Uterus (tissue), 2 donors: ENCODE results near the gene CARNS1.
A peak's percentile ranks its signal among the peaks of the same experiment; 100 is the strongest.

Source experiments
- CTCF ChIP-seq, 4 experiments: fragments of 200-600 bp in 2 of 4; fragments of 450-650 bp in 2 of 4; sonication (generic) in 2 of 4; IDR thresholded peaks; one replicate each; pipeline ENCODE4 v1.5.1; 2016 to 2019; ENCODE audit warnings: antibody characterized with exemption in 4 of 4, mild to moderate bottlenecking in 2 of 4, moderate library complexity in 1 of 4
- POLR2A ChIP-seq, 2 donors: fragments of 450-650 bp; IDR thresholded peaks; one replicate each; pipeline ENCODE4 v1.6.1; 2016; ENCODE audit warnings: antibody characterized with exemption in 2 of 2, mild to moderate bottlenecking in 1 of 2, moderate library complexity in 1 of 2

GRCh38 chr11:67389477-67389876 is 26.0 kb upstream of the CARNS1 start:
- peak in 3 of 4 experiments; percentile 35 to 55 (median 54) for TF ChIP-seq CTCF (IDR thresholded peaks at IDR 0.05)
- no peak for TF ChIP-seq POLR2A (IDR thresholded peaks at IDR 0.05)
